SU-DHL-6 (cell line): Measurements from ENCODE around the gene GATA3.

Source experiments
- H2AFZ ChIP-seq: fragments of 200-600 bp; sonication (generic); 2 replicates; pipeline ENCODE4 v1.6.1; 2014; ENCODE audit warnings: low read depth, mild to moderate bottlenecking, moderate library complexity, mixed read lengths, antibody characterized with exemption, low read length; ENCODE audit not compliant: severe bottlenecking
- H3F3A ChIP-seq: fragments of 200-600 bp; shearing (Covaris generic); 2 replicates; pipeline ENCODE4 v1.6.0; 2016; ENCODE audit warnings: antibody characterized with exemption, mild to moderate bottlenecking; ENCODE audit not compliant: insufficient read depth
- H3K27ac ChIP-seq: fragments of 200-600 bp; sonication (generic); 2 replicates; pipeline ENCODE4 v1.5.1; 2016; ENCODE audit warnings: low read depth, mild to moderate bottlenecking, low read length, moderate library complexity, mixed read lengths
- H3K27me3 ChIP-seq: fragments of 200-600 bp; sonication (generic), shearing (Covaris generic); 2 replicates; pipeline ENCODE4 v1.6.0; 2014; ENCODE audit warnings: mild to moderate bottlenecking, low read length
- H3K36me3 ChIP-seq: fragments of 200-600 bp; sonication (generic); 2 replicates; pipeline ENCODE4 v1.6.1; 2014; ENCODE audit warnings: mild to moderate bottlenecking, low read length, mixed read lengths
- H3K4me2 ChIP-seq: fragments of 300-600, 200-600 bp; shearing (Covaris generic), sonication (generic); 2 replicates; pipeline ENCODE4 v1.6.0; 2014; ENCODE audit warnings: low read length, low read depth, mild to moderate bottlenecking; ENCODE audit not compliant: poor library complexity, severe bottlenecking
- H3K4me3 ChIP-seq: fragments of 200-600 bp; sonication (generic); 2 replicates; pipeline ENCODE4 v1.5.1; 2014; ENCODE audit warnings: antibody characterized with exemption, low read length, mild to moderate bottlenecking, mixed read lengths; ENCODE audit not compliant: insufficient read depth, poor library complexity, severe bottlenecking
- H3K79me2 ChIP-seq: fragments of 200-600 bp; sonication (generic); 2 replicates; pipeline ENCODE4 v1.6.1; 2014; ENCODE audit warnings: mild to moderate bottlenecking, low read length, moderate library complexity; ENCODE audit not compliant: insufficient read depth
- H3K9ac ChIP-seq: fragments of 200-600 bp; sonication (generic); 2 replicates; pipeline ENCODE4 v1.7.0; 2014; ENCODE audit warnings: mild to moderate bottlenecking, low read length
- H3K9me2 ChIP-seq: fragments of 200-600 bp; sonication (generic); replicated peaks from 2 replicates; pipeline ENCODE4 v1.6.1; 2014; ENCODE audit warnings: low read length; ENCODE audit not compliant: insufficient read depth
- H3K9me3 ChIP-seq: fragments of 200-600 bp; sonication (generic); 2 replicates; pipeline ENCODE4 v1.6.1; 2014; ENCODE audit warnings: low read length, mixed read lengths; ENCODE audit not compliant: insufficient read depth
- H4K20me1 ChIP-seq: fragments of 200-600 bp; sonication (generic); 2 replicates; pipeline ENCODE4 v1.6.1; 2014; ENCODE audit warnings: low read depth, mild to moderate bottlenecking, antibody characterized with exemption, low read length, moderate library complexity, mixed read lengths
- EZH2phosphoT487 ChIP-seq: fragments of 200-600 bp; sonication (generic), shearing (Covaris generic); conservative IDR thresholded peaks from 2 replicates; pipeline ENCODE4 v1.6.1; 2018; ENCODE audit warnings: mild to moderate bottlenecking, antibody characterized with exemption, low read length, moderate library complexity, mixed read lengths
- TF ChIP-seq, protein P1 (sequence below): fragments of 200-600 bp; sonication (generic); IDR thresholded peaks from one replicate; pipeline ENCODE4 v1.5.1; 2017; ENCODE audit warnings: antibody characterized with exemption, mild to moderate bottlenecking, low read length, moderate library complexity; ENCODE audit not compliant: insufficient read depth, poor library complexity, severe bottlenecking

Gene GATA3

DNA sequence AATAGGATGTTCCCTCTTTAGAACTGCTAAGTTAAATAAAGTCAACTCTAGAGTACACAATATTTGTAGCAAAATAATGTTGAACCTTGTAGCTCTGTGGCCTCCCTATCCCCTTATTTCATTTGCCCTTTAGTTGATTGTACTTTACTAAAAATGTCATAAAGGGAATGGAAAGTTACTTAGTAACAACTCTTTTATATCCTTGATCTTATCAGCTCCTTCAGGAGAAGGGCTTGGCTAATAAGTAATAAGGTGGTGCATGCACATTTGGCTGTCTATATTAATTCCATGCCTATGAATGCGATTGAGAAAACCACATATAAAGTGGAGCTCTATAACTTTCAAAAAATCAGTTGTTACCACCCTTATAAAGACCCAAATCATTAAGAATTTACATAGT is 41.5 kb upstream of the GATA3 start:
- H3K9ac ChIP-seq, result no peak overlapping the region
- no peaks in the 10 kb centered on the region for H3K9me2 ChIP-seq
- H4K20me1 ChIP-seq, result no peaks in the 10 kb centered on the region
- H3K36me3 ChIP-seq, result no peaks in the 10 kb centered on the region
- no peak overlapping the region for H3K4me3 ChIP-seq
- no peaks in the 10 kb centered on the region for H3K79me2 ChIP-seq
- no peaks in the 10 kb centered on the region for H3K27me3 ChIP-seq
- H3K4me2 ChIP-seq, result no peak overlapping the region
- H2AFZ ChIP-seq, result no peak overlapping the region
- H3K9me3 ChIP-seq, result no peaks in the 10 kb centered on the region
- no peaks in the 10 kb centered on the region for H3F3A ChIP-seq
- H3K27ac ChIP-seq, result no peak overlapping the region
- no peak for TF ChIP-seq EZH2phosphoT487
- TF ChIP-seq, protein P1, sequence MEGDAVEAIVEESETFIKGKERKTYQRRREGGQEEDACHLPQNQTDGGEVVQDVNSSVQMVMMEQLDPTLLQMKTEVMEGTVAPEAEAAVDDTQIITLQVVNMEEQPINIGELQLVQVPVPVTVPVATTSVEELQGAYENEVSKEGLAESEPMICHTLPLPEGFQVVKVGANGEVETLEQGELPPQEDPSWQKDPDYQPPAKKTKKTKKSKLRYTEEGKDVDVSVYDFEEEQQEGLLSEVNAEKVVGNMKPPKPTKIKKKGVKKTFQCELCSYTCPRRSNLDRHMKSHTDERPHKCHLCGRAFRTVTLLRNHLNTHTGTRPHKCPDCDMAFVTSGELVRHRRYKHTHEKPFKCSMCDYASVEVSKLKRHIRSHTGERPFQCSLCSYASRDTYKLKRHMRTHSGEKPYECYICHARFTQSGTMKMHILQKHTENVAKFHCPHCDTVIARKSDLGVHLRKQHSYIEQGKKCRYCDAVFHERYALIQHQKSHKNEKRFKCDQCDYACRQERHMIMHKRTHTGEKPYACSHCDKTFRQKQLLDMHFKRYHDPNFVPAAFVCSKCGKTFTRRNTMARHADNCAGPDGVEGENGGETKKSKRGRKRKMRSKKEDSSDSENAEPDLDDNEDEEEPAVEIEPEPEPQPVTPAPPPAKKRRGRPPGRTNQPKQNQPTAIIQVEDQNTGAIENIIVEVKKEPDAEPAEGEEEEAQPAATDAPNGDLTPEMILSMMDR, result no peak

DNA sequence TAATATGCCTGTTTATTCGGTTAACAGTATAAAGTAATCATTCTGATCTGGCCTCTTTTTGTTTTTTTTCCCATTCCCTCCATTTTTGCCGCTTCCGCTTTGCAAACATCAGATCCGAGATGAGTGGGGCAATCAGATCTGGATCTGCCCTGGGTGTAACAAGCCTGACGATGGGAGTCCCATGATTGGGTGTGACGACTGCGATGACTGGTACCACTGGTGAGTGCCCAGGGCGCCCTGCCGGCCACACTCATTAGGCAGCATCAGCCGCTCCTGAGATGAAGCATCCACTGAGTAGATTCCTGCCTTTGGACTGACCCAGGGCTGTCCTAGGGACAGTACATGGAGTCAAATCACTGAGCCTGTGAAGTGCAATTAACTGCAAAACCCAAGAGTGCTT is 40.9 kb upstream of the GATA3 start:
- Histone ChIP-seq H3K27me3 (no peaks in the 10 kb centered on the region), H3F3A (no peaks in the 10 kb centered on the region), H3K27ac (no peak overlapping the region), H3K36me3 (no peaks in the 10 kb centered on the region), H3K4me2 (no peak overlapping the region), H4K20me1 (no peaks in the 10 kb centered on the region), H3K9ac (no peak overlapping the region), H3K4me3 (no peak overlapping the region), H3K9me3 (no peaks in the 10 kb centered on the region), H3K9me2 (no peaks in the 10 kb centered on the region), H2AFZ (no peak overlapping the region), H3K79me2 (no peaks in the 10 kb centered on the region)
- no peak for TF ChIP-seq EZH2phosphoT487
- TF ChIP-seq, protein P1, result no peak

DNA sequence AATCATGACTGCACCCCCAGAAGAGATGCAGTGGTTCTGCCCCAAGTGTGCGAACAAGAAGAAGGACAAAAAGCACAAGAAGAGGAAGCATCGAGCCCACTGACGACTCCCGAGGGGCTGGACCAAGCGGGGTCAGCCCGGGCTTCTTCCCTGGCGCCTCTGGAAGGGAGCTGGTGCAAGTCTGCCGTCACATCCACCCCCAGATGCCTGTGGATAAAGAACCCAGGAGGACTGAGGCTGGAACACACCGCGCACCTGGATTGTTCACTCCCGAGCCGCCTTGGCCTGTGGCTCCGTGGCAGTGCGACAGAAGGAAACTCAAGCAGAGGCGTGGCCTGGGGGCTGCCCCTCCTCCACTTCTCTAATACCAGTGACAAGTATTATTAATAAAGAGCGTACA is 39.8 kb upstream of the GATA3 start:
- Histone ChIP-seq H3F3A (no peaks in the 10 kb centered on the region), H2AFZ (no peak overlapping the region), H3K27me3 (no peaks in the 10 kb centered on the region), H4K20me1 (no peaks in the 10 kb centered on the region), H3K4me3 (no peak overlapping the region), H3K9me3 (no peaks in the 10 kb centered on the region), H3K36me3 (no peaks in the 10 kb centered on the region), H3K9ac (no peak overlapping the region), H3K4me2 (no peak overlapping the region), H3K27ac (no peak overlapping the region), H3K79me2 (no peaks in the 10 kb centered on the region), H3K9me2 (no peaks in the 10 kb centered on the region)
- no peak for TF ChIP-seq EZH2phosphoT487
- TF ChIP-seq, protein P1, result no peak
